GM12878 (cell line): ENCODE data around the gene ICE2. TPM values are rescaled to one million over a fixed set of nuclear protein-coding genes. Genes with fewer than 3 reads are reported as not detected.

Source experiments
- ATAC-seq: fragments of 200-7000 bp; cut with Tn5 transposase; 3 replicates; pipeline ENCODE4 v1.9.1; 2020; ENCODE audit warnings: mild to moderate bottlenecking, moderate library complexity
- BruUV-seq: library from RNA; stranded (reverse); fragments of 400-500 nt; replicated peaks from 2 replicates; lab custom pipeline; 2021; lab: Mats Ljungman, UMichigan
- CTCF ChIA-PET: fragments of 300-600 bp; sonication (Branson Sonifier 250); formaldehyde crosslinking; extraction: SDS; loops from one replicate; lab custom pipeline; 2021; ENCODE audit warnings: inconsistent platforms; lab: Yijun Ruan, JAX
- POLR2A ChIA-PET: fragments of 350-600 bp; formaldehyde crosslinking; extraction: SDS; loops from one replicate; lab custom pipeline; 2021; ENCODE audit warnings: inconsistent platforms; lab: Charles Lee
- RAD21 ChIA-PET: fragments of 300-600 bp; sonication (Branson Sonifier 250); formaldehyde crosslinking; loops from one replicate; lab custom pipeline; 2023; ENCODE audit warnings: antibody characterized with exemption; ENCODE audit not compliant: unreplicated experiment; lab: Charles Lee
- SMC1A ChIA-PET: fragments of 300-600 bp; sonication (Branson Sonifier 250); formaldehyde crosslinking; loops from one replicate; lab custom pipeline; 2023; ENCODE audit not compliant: unreplicated experiment, uncharacterized antibody; lab: Charles Lee
- DNase-seq: peaks from one replicate; pipeline ENCODE4 v3.0.0-alpha.2; 2011; ENCODE audit warnings: low read depth, low spot score
- FAIRE-seq: peaks from 3 replicates; lab custom pipeline; 2011; peaks lifted over from hg19 to GRCh38; lab: Jason Lieb, UNC
- H2AFZ ChIP-seq: 2 replicates; pipeline ENCODE4 v1.6.0; 2011; ENCODE audit warnings: low read depth, low read length, control low read depth; ENCODE audit not compliant: control insufficient read depth
- H3K27ac ChIP-seq: 2 replicates; pipeline ENCODE4 v1.5.1; 2011; ENCODE audit warnings: control low read depth; ENCODE audit not compliant: control insufficient read depth, insufficient read depth
- H3K27me3 ChIP-seq, 2 experiments: replicated peaks in 1 of 2; 2 replicates each; pipeline versions ENCODE4 v1.6.0 to v1.6.1; 2011; ENCODE audit warnings: low read length in 1 of 2; ENCODE audit not compliant: control insufficient read depth in 2 of 2, insufficient read depth in 2 of 2
- H3K36me3 ChIP-seq, 2 experiments: 2 replicates each; pipeline ENCODE4 v1.5.1; 2011; ENCODE audit warnings: low read length in 1 of 2; ENCODE audit not compliant: control insufficient read depth in 2 of 2, insufficient read depth in 2 of 2
- H3K4me1 ChIP-seq: 2 replicates; pipeline ENCODE4 v1.6.1; 2011; ENCODE audit warnings: mild to moderate bottlenecking, low read length, moderate library complexity, mixed read lengths; ENCODE audit not compliant: control insufficient read depth, insufficient read depth
- H3K4me2 ChIP-seq: 2 replicates; pipeline ENCODE4 v1.6.0; 2011; ENCODE audit warnings: control low read depth; ENCODE audit not compliant: control insufficient read depth, insufficient read depth
- H3K4me3 ChIP-seq: fragments of 200-600 bp; sonication (generic); 2 replicates; pipeline ENCODE4 v1.5.1; 2016
- H3K79me2 ChIP-seq: 2 replicates; pipeline ENCODE4 v1.6.0; 2011; ENCODE audit warnings: low read length; ENCODE audit not compliant: control insufficient read depth, insufficient read depth
- H3K9ac ChIP-seq: 2 replicates; pipeline ENCODE4 v1.8.0; 2011; ENCODE audit warnings: low read length, control low read depth, mixed read lengths; ENCODE audit not compliant: control insufficient read depth, insufficient read depth
- H3K9me3 ChIP-seq: replicated peaks from 3 replicates; pipeline ENCODE4 v1.5.1; 2011; ENCODE audit warnings: mild to moderate bottlenecking, low read length; ENCODE audit not compliant: control insufficient read depth, insufficient read depth
- H4K20me1 ChIP-seq: 2 replicates; pipeline ENCODE4 v1.6.0; 2011; ENCODE audit not compliant: control insufficient read depth, insufficient read depth
- CHD2 ChIP-seq: IDR thresholded peaks from 2 replicates; pipeline ENCODE4 v1.6.1; 2011; ENCODE audit warnings: low read depth, low read length, improper control_type of control experiment, borderline replicate concordance
- DPF2 ChIP-seq: fragments of 450-650 bp; IDR thresholded peaks from 2 replicates; pipeline ENCODE4 v1.6.1; 2017; ENCODE audit warnings: mild to moderate bottlenecking
- HDGF ChIP-seq: fragments of 450-650 bp; IDR thresholded peaks from 2 replicates; pipeline ENCODE4 v1.6.1; 2016; ENCODE audit warnings: antibody characterized with exemption
- MEF2B ChIP-seq: fragments of 450-650 bp; IDR thresholded peaks from 2 replicates; pipeline ENCODE4 v1.6.1; 2018; ENCODE audit warnings: mild to moderate bottlenecking, moderate library complexity; ENCODE audit not compliant: partially characterized antibody, poor library complexity, severe bottlenecking
- NR2C1 ChIP-seq: fragments of 450-650 bp; IDR thresholded peaks from 2 replicates; pipeline ENCODE4 v1.6.1; 2017; ENCODE audit warnings: antibody characterized with exemption, mild to moderate bottlenecking, moderate library complexity
- NR2C2 ChIP-seq: IDR thresholded peaks from 2 replicates; pipeline ENCODE4 v1.6.1; 2011; ENCODE audit warnings: borderline replicate concordance, low read depth; ENCODE audit not compliant: control insufficient read depth, insufficient read length
- POU2F2 ChIP-seq: IDR thresholded peaks from 3 replicates; pipeline ENCODE4 v1.6.1; 2011; ENCODE audit warnings: low read depth, mild to moderate bottlenecking, low read length, borderline replicate concordance
- SMC3 ChIP-seq: IDR thresholded peaks from 2 replicates; pipeline ENCODE4 v1.6.1; 2011; ENCODE audit warnings: low read length, improper control_type of control experiment, borderline replicate concordance
- STAT3 ChIP-seq: IDR thresholded peaks from 2 replicates; pipeline ENCODE4 v1.6.1; 2011; ENCODE audit warnings: low read depth, low read length, improper control_type of control experiment
- SUZ12 ChIP-seq: fragments of 200-600 bp; sonication (generic); IDR thresholded peaks from one replicate; pipeline ENCODE4 v1.6.1; 2018; ENCODE audit warnings: antibody characterized with exemption, mild to moderate bottlenecking; ENCODE audit not compliant: unreplicated experiment
- ZSCAN29 ChIP-seq: fragments of 450-650 bp; IDR thresholded peaks from 2 replicates; pipeline ENCODE4 v1.6.1; 2017; ENCODE audit warnings: mild to moderate bottlenecking, moderate library complexity
- WGBS: methylation state at CpG from one replicate; pipeline ENCODE4 v1.1.6; 2016; ENCODE audit warnings: low lambda C conversion rate; ENCODE audit not compliant: insufficient replicate concordance, insufficient coverage; ENCODE audit errors: missing lambda C conversion rate; 5-methylcytosine and 5-hydroxymethylcytosine counted together
- in situ Hi-C: fragments of 300-500 bp; cut with MboI; formaldehyde crosslinking; loops from 9 replicates; pipeline ENCODE4 v1.14.3; 2018; ENCODE audit warnings: mixed read lengths
- intact Hi-C: fragments of 100-400 bp; cut with micrococcal nuclease; formaldehyde crosslinking; loops from one replicate; pipeline ENCODE4 v1.14.2; 2022; ENCODE audit not compliant: unreplicated experiment
- polyA plus RNA-seq, 11 experiments: library from polyadenylated mRNA; depleted of rRNA in 4 of 11; unstranded in 6 of 11; stranded (reverse) in 5 of 11; fragments of >200 nt; fragmentation: Nextera tagmentation in 4 of 11; fragmentation: Illumina TruSeq in 1 of 11; extraction: Ambion mirVana in 4 of 11; extraction: Trizol in 1 of 11; gene quantifications; 1 replicate in 1 of 11; 2 replicates in 10 of 11; pipeline versions ENCODE4 v1.2.1 to v1.2.3, GENCODE V29; 2011 to 2016; ENCODE audit warnings: inconsistent platforms in 2 of 11, missing spikeins in 2 of 11, low read depth in 1 of 11
- total RNA-seq, 4 experiments: library from RNA; depleted of rRNA in 3 of 4; stranded (reverse); fragments of >200 nt in 3 of 4; fragmentation: Illumina TruSeq in 1 of 4; extraction: Trizol in 1 of 4; gene quantifications; 2 replicates each; pipeline versions ENCODE4 v1.2.1 to v1.2.3, GENCODE V29; 2013 to 2021
- TF ChIP-seq, protein P1 (sequence below): fragments of 450-650 bp; IDR thresholded peaks from 2 replicates; pipeline ENCODE4 v1.6.1; 2017; ENCODE audit warnings: mild to moderate bottlenecking, low read depth, inconsistent platforms; ENCODE audit not compliant: poor library complexity, severe bottlenecking
- TF ChIP-seq, protein P2 (sequence below): fragments of 150-350 bp; IDR thresholded peaks from 2 replicates; pipeline ENCODE4 v1.6.1; 2014; ENCODE audit warnings: mild to moderate bottlenecking, low read depth, low read length
- TF ChIP-seq, protein P3 (sequence below): fragments of 450-650 bp; IDR thresholded peaks from 2 replicates; pipeline ENCODE4 v1.6.1; 2016; ENCODE audit warnings: mild to moderate bottlenecking
- TF ChIP-seq, protein P4 (sequence below): IDR thresholded peaks from 2 replicates; pipeline ENCODE4 v1.6.1; 2011; ENCODE audit warnings: borderline replicate concordance, low read depth, mild to moderate bottlenecking, moderate library complexity, mixed read lengths, low read length; ENCODE audit not compliant: insufficient read depth; ENCODE audit errors: extremely low read length
- TF ChIP-seq, protein P5 (sequence below): fragments of 450-650 bp; conservative IDR thresholded peaks from 2 replicates; pipeline ENCODE4 v1.6.1; 2017; ENCODE audit warnings: mild to moderate bottlenecking, moderate library complexity

Gene ICE2
- total and polyA plus RNA-seq, 10 of the 15 experiments (the other 5 are each of a cell fraction or from before 2014, with no cell fraction given): 14.2 to 62.0 (median 44.9) TPM

GRCh38 chr15:60526127-60526616, 47.2 kb upstream of the ICE2 start:
- H3K36me3 ChIP-seq: peaks cover 2 to 10% of the 10 kb centered on the region in 2 experiments
- ChIA-PET POLR2A (interaction anchor here (1.5 kb wide), 1 partner anchor 11 kb away, joined by 3 read pairs; no protein-coding TSS in a partner anchor), RAD21 (interaction anchor here (1.0 to 1.8 kb wide), 2 partner anchors 49 to 59 kb away, joined by 3 to 5 read pairs; no protein-coding TSS in a partner anchor), CTCF (interaction anchor here (0.6 to 2.6 kb wide), 11 partner anchors 9 to 1547 kb away, joined by 3 to 13 read pairs (median 4); no protein-coding TSS in a partner anchor), SMC1A (interaction anchor here (0.7 to 1.7 kb wide), 8 partner anchors 11 to 390 kb away, joined by 3 to 9 read pairs (median 5); no protein-coding TSS in a partner anchor)
- TF ChIP-seq SUZ12 (no peak), HDGF (no peak), NR2C1 (no peak), CHD2 (no peak), DPF2 (no peak), SMC3 (no peak), ZSCAN29 (no peak), POU2F2 (no peak), MEF2B (no peak), NR2C2 (no peak), STAT3 (no peak)
- TF ChIP-seq, protein P1, sequence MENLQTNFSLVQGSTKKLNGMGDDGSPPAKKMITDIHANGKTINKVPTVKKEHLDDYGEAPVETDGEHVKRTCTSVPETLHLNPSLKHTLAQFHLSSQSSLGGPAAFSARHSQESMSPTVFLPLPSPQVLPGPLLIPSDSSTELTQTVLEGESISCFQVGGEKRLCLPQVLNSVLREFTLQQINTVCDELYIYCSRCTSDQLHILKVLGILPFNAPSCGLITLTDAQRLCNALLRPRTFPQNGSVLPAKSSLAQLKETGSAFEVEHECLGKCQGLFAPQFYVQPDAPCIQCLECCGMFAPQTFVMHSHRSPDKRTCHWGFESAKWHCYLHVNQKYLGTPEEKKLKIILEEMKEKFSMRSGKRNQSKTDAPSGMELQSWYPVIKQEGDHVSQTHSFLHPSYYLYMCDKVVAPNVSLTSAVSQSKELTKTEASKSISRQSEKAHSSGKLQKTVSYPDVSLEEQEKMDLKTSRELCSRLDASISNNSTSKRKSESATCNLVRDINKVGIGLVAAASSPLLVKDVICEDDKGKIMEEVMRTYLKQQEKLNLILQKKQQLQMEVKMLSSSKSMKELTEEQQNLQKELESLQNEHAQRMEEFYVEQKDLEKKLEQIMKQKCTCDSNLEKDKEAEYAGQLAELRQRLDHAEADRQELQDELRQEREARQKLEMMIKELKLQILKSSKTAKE: no peak
- TF ChIP-seq, protein P2, sequence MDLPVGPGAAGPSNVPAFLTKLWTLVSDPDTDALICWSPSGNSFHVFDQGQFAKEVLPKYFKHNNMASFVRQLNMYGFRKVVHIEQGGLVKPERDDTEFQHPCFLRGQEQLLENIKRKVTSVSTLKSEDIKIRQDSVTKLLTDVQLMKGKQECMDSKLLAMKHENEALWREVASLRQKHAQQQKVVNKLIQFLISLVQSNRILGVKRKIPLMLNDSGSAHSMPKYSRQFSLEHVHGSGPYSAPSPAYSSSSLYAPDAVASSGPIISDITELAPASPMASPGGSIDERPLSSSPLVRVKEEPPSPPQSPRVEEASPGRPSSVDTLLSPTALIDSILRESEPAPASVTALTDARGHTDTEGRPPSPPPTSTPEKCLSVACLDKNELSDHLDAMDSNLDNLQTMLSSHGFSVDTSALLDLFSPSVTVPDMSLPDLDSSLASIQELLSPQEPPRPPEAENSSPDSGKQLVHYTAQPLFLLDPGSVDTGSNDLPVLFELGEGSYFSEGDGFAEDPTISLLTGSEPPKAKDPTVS: no peak
- TF ChIP-seq, protein P3, sequence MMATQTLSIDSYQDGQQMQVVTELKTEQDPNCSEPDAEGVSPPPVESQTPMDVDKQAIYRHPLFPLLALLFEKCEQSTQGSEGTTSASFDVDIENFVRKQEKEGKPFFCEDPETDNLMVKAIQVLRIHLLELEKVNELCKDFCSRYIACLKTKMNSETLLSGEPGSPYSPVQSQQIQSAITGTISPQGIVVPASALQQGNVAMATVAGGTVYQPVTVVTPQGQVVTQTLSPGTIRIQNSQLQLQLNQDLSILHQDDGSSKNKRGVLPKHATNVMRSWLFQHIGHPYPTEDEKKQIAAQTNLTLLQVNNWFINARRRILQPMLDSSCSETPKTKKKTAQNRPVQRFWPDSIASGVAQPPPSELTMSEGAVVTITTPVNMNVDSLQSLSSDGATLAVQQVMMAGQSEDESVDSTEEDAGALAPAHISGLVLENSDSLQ: no peak
- TF ChIP-seq, protein P4, sequence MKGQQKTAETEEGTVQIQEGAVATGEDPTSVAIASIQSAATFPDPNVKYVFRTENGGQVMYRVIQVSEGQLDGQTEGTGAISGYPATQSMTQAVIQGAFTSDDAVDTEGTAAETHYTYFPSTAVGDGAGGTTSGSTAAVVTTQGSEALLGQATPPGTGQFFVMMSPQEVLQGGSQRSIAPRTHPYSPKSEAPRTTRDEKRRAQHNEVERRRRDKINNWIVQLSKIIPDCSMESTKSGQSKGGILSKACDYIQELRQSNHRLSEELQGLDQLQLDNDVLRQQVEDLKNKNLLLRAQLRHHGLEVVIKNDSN: no peak
- TF ChIP-seq, protein P5, sequence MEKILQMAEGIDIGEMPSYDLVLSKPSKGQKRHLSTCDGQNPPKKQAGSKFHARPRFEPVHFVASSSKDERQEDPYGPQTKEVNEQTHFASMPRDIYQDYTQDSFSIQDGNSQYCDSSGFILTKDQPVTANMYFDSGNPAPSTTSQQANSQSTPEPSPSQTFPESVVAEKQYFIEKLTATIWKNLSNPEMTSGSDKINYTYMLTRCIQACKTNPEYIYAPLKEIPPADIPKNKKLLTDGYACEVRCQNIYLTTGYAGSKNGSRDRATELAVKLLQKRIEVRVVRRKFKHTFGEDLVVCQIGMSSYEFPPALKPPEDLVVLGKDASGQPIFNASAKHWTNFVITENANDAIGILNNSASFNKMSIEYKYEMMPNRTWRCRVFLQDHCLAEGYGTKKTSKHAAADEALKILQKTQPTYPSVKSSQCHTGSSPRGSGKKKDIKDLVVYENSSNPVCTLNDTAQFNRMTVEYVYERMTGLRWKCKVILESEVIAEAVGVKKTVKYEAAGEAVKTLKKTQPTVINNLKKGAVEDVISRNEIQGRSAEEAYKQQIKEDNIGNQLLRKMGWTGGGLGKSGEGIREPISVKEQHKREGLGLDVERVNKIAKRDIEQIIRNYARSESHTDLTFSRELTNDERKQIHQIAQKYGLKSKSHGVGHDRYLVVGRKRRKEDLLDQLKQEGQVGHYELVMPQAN: no peak
- FAIRE-seq (no peak), ATAC-seq (no peak), DNase-seq (no peak)
- intact Hi-C loops: no loop called here
- 97% methylated on average over 10 of the region's 10 CpGs for WGBS
- H3K79me2 ChIP-seq: peaks cover 4% of the 10 kb centered on the region; the same call in 1 of the 2 replicates
- H3K9me3 ChIP-seq: no peaks in the 10 kb centered on the region
- H3K27ac ChIP-seq: no peak overlapping the region
- no peaks in the 10 kb centered on the region for H4K20me1 ChIP-seq
- BruUV-seq: no TSS peak
- H3K4me3 ChIP-seq: no peak overlapping the region
- no peak overlapping the region for H3K9ac ChIP-seq
- in situ Hi-C loops: no loop called here
- no peak overlapping the region for H3K4me2 ChIP-seq
- no peaks in the 10 kb centered on the region for H3K27me3 ChIP-seq
- peaks cover 5% of the 10 kb centered on the region; the same call in 1 of the 2 replicates for H3K4me1 ChIP-seq
- H2AFZ ChIP-seq: no peak overlapping the region
